Left colon (tissue), 2 donors: ENCODE results near the gene TCF19. TPM values are rescaled to one million over a fixed set of nuclear protein-coding genes. Genes with fewer than 3 reads are reported as not detected.

Experiments used
- ATAC-seq: fragments of 200-7000 bp; cut with Tn5 transposase; one replicate; pipeline ENCODE4 v1.9.1; 2020; ENCODE audit warnings: mild to moderate bottlenecking, moderate library complexity
- DNase-seq, 2 donors: peaks; one replicate each; pipeline ENCODE4 v3.0.0-alpha.2; 2020
- intact Hi-C, 2 donors: fragments of 100-400 bp; cut with DNase I in 1 of 2; cut with micrococcal nuclease in 1 of 2; formaldehyde crosslinking; loops; one replicate each; pipeline versions ENCODE4 v1.11.2 to v1.14.0; 2022; cut with DNase I, micrococcal nuclease
- total RNA-seq, 2 donors: library from RNA; stranded (reverse); fragmentation: NEBNext Ultra II Directional; extraction: Animal tissue kit (Norgen Biotek cat#: 25700); gene quantifications; one replicate each; pipeline ENCODE4 v1.2.1, GENCODE V29; 2021
- donor health status: DM: no; HTN: no; CAD: no.
- donor health status: DM: yes; HTN: yes; CAD: no.

TCF19 gene
- total RNA-seq, 2 donors from 2014 or later = 4.2 to 7.1 TPM

DNA sequence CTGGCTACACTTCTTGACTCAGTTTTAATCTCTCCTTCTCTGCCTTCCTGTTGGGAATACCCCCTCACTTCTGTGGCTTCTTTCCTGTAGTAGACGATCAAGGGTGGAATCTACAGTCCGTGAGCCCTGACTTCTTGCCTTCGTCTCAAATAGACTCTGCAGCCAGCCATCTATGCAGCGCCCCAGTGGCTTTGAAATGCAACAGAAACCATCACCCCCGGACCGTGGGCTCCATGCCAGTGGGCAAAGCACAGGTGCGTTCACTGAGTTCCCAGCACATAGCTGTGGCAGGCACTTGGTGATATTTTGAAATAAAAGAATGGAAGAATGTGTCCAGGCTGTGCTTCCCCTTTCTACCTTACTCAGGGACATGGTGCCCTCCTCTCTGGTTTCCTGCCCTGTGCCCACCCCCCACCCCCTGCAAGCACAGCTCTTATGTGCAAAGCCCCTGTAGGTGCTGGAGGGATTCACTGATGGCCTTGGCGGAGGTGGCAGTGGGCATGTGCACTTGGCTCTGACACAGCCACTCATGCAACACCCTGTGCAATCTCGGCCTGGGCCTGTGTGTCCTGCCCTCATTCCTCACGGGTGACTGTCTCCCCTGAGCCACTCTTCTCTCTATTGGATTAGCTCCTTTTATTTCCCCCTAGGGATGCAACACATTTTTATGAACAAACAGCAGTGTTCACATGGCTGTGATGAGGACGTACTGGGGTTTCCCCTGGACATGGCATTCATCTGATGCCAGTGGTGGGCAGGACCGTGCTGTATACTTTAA is 32.6 kb upstream of the TCF19 start:
- intact Hi-C loops = no loop called here
- no peak for DNase-seq
- no peak for ATAC-seq

DNA sequence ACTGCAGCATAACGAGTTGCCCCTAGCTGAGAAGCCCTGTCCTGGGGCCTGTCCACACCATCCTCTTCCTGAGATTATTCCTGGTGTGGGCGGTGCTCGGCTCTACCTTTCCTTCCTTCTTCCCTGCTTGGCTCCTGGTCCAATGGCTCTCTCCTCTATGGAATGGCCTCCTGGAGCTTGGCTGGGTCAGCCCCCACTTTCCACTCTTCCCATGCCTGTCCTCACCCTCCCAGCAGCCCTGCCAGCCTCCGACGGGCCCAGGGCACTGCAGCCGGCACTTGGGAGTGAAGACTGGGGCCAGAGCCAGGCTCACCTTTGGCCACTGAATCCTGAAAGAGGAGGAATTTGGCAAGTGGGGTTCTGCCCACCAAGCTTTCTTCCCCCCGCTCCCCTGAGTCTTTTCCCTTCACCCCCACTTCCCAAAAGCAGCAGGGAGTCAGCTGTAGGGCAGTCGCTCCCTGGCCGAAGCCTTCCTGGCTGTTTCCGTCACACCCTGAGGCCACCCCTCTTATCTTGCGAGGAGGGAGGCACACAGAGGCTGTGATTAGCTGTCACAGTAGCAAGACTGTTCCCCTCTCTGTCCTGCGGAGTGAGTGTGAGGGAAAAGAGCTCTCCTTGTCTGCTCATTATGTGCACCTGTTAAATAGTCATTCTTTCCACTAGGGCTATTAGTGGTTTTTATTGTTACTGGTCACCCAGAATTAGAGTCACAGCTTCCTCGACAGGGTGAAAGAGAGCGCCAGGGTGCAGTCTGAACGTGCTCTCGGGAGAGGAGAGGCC is 31.8 kb upstream of the TCF19 start:
- intact Hi-C loops = no loop called here
- ATAC-seq (peak; percentile 47), DNase-seq (no peak)

DNA sequence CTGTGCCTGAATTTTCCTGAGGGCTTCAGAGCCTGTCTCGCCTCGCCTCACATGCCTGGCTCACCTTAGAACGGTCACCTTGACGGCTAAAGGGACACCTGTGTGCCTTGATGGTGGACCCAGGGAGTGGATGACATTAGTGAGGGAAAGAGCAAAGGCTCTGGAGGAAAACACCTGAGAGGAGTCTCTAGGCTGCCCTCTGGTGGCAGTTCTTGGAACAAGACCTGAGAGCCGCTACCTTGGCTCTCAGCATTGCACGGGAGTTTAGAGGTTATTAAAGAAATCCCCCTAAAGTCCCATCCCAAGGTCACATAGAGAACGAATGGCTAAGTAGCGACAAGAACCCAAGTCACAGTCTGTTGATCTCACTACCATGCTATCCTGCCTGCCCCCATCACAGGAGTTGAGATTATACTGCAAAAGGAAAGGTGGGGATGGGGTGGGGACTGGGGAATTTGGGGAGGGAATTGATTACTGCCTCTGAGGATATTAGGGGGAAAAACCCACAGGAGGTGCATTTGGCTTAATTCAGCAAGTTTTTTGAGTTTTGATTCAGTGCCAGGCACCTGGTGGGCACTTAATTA is 30.2 kb upstream of the TCF19 start:
- intact Hi-C loops = no loop called here
- DNase-seq = peak; percentile 60 to 86
- peak; percentile 67 for ATAC-seq

DNA sequence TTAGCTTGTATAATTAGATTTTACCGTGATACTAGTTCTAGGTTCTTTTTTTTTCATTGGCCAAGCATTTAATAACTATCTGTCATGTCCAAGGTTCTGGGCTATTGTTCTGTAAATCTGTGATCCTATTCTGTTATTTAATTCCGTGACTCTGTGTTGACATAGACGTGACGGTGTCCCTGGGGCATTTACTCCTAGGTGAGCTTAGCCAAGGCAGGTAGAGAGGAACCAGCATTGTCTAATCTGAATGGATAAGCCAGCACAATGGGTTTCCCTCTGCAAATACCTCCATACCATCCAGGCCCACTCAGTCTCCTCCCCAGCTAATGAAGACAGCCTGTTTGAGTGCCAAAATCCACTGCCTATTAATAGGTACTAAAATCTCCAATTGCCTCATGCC is 29.3 kb upstream of the TCF19 start:
- no peak for ATAC-seq
- DNase-seq = no peak
- intact Hi-C loops = no loop called here

DNA sequence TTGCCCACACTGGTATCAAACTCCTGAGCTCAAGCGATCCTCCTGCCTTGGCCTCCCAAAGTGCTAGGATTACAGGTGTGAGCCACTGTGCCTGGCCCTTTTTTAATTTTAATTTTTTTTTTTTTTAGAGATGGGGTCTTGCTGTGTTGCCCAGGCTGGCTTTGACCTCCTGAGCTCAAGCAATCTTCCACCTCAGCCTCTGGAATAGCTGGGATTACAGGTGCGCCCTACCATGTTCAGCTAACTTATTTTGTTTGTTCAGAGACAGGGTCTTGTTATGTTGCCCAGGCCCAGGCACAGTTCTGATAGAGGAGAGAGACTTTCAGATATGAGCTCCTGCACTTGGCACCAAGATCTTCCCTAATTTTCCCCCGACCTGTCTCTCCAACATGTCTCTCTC is 27.6 kb upstream of the TCF19 start:
- no peak for ATAC-seq
- intact Hi-C loops = no loop called here
- no peak for DNase-seq

DNA sequence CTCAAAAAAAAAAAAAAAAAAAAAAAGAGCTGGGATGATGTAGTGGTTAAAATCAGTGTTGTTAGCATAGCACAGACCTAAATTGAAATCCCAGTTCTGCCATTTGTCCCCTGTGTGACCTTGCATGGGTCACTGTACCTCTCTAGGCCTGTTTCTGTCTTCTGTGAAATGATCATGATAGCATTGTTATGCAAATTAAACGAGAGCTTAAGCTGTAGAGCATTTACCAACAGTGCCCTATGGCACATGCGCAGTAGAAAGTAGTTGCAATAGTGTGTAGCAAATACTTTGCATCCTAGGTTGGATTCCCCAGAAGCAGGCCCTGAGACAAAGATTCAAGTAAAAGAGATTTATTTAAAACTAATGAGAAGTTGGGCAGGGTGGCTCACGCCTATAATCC is 26.8 kb upstream of the TCF19 start:
- intact Hi-C loops = no loop called here
- no peak for ATAC-seq

DNA sequence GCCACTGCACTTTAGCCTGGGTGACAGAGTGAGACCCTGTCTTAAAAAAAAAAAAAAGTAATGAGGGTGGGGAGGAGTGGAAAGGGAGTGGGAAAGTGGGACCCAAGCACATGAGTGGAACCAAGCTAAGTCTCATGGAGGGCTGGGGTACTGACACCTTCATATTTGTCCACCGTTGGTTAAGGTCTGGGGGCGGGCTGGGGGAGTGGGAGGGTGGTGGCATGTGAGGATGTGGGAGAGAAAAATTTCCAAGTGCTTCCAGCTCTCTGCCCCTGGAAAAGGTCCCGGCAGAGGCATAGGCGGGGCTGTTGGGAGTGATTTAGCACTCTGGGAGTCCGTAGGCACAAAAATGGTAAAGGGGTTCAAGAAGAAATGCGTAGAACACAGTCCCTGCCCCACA is 25.6 kb upstream of the TCF19 start:
- ATAC-seq (no peak), DNase-seq (no peak)
- intact Hi-C loops = no loop called here

More for the DNA sequence above, 26.8 kb upstream of the TCF19 start:
- DNase-seq = no peak

DNA sequence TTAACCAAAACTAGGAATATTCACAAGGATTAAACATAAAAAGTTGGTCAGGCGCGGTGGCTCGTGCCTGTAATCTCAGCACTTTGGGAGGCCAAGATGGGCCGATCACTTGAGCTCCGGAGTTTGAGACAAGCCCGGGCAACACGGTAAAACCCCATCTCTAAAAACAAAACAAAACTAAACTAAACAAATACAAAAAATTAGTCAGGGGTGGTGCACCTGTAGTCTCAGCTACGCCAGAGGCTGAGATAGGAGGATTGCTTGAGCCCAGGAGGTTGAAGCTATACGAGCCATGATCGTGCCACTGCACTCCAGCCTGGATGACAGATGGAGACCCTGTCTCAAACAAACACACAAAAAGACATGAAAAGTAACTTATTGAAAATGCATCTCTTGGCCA is 22.7 kb upstream of the TCF19 start:
- ATAC-seq (no peak), DNase-seq (no peak)
- intact Hi-C loops = loop anchor here (2.0 to 5.0 kb wide), 3 partner anchors 57 to 232 kb away; no protein-coding TSS in a partner anchor

DNA sequence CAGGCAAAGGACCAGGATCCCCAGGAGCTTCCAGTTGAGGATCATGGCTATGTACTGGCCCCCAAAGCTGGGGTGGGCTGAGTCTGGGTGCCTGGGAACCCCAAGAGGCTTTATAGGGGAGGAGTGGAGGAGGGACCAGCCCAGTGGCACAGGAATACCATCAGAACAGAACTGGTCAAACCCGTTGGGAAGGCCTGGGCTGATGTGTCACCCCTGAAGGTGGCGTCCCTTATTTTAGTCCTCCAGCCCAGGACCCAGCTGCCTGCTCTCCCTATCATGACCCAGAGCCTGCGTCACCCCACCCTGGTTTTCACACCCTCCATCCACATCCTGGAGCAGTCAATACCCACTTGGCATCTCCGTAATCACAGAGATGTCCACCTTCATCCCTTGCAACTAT is 19.4 kb upstream of the TCF19 start, which contains the start of gene PSORS1C2:
TSS of gene PSORS1C2 (minus strand) at position 85 of the 400 bp plus-strand sequence. CDS start at position 45, 40 bp downstream.
- ATAC-seq (no peak), DNase-seq (no peak)
- intact Hi-C loops = loop anchor here (5.0 kb wide), 2 partner anchors 53 to 228 kb away; no protein-coding TSS in a partner anchor

DNA sequence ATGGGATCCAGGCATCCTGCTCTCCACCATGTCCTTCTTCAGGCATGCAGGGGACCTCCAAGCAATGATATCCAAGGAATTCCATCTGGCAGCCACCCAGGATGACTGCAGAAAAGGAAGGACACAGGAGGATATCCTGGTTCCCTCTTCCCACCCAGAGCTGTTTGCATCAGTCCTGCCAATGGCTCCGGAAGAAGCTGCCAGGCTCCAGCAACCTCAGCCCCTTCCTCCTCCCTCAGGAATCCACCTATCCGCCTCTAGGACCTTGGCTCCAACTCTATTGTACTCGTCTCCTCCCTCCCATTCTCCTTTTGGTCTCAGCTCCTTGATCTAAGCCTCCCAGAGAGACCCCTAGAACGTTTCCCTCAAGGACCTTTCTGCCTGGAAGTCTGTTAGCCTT is 18.8 kb upstream of the TCF19 start:
- ATAC-seq (no peak), DNase-seq (no peak)
- intact Hi-C loops = loop anchor here (5.0 kb wide), 2 partner anchors 53 to 228 kb away; no protein-coding TSS in a partner anchor

DNA sequence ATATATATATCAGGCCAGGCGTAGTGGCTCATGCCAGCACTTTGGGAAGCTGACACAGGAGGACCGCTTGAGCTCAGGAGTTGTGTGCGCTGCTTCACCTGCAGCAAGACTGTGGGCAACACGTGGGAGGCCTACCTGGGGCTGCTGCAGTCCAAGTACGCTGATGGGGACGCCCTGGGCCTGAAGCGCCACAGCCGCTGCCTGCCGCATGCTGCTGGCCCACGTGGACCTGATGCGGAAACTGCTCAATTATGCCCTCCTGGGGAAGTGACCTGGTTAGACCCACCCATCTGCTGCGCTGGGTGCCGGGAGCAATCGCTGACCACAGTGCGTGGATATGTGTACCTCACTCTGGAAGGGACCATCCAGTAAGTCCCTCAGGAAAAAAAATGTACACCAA is 17.7 kb upstream of the TCF19 start:
- DNase-seq (no peak), ATAC-seq (no peak)
- intact Hi-C loops = no loop called here

DNA sequence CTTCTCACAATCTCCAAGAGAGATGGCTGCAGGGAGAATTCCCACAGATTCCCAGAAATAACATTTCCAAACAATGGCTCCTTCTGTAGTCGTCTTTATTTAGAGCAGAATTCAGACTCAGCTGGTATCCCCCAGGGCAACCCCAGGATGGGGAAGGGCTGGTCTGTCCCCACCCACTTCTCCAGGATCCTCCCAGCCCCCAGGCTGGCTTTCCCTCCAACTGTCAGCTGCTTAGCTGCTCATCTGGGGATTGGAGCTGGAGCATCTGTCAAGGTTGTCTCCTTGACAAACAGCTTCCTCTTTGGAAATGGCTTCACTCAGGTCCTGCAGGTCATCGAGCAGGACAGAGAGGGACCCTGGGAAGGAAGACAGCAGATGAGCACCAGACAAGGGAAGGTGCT is 16.0 kb upstream of the TCF19 start:
- intact Hi-C loops = no loop called here
- DNase-seq = no peak
- ATAC-seq = no peak

DNA sequence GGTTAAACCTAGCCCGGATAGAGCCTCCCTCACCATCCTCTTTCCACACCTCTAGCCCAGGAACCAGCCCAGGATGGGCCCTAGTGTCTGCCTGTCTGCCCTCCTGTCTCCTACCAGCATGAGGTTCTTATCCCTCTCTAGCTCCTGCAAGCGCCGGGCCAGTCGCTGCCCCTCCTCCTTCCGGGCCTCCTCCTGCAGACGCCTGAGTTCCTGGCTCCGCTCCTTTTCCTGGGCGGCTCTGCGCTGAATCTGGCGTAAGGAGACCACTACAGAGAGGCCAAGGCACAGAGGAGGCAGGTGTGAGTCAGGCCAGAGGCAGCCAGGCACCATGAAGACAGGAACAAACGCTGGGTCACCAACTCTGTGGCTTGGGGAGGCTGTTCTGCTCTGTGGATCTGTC is 15.2 kb upstream of the TCF19 start:
- ATAC-seq (no peak), DNase-seq (peak in 1 of 2 donors; percentile 48)
- intact Hi-C loops = no loop called here

DNA sequence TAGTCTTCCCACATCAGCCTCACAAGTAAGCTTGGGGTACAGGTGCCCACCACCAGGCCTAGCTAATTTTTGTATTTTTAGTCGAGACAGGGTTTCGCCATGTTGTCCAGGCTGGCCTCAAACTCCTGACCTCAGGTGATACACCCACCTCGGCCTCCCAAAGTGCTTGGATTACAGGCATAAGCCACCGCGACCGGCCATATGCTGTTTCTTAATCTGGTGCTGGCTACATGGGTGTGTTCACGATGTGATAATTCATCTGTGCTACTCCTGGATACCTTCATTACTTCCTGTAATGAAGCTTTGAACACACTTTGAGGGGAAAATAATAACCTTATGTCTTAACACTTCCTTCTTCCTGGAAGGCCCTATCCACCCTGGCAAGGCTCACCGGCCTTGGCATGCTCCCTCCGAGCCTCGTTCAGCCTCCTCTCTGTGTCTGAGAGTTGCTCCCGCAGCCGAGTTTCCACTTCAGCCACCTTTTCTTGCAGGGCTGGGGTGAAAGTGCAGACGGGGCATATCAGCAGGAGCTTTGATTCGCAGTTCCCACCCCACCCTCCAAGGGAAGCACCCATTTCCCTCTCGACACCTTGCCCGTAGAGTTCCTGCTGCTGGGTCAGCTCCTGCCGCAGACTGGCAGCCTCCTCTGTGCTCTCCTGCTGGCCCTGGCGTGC is 14.0 kb upstream of the TCF19 start:
- DNase-seq (peak; percentile 70 to 77), ATAC-seq (peak; percentile 85)
- intact Hi-C loops = no loop called here

DNA sequence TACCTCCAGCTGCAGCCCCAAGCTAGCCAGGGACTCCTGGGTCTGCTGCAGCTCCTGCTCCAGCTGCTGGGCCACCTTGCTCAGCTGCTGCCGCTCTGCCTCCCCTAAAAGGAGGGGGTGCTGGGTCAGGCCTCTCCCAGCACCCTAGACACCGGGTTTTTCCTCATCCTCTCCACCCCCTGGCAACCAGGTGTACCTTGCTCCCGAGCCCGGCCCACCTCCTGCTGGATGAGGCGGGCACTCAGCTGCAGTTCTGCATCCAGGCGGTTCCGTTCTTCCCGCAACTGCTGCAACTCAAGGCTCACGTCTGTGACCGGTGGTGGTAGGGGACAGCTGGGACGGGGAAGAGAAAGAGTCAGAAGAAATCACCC is 13.4 kb upstream of the TCF19 start:
- ATAC-seq (peak; percentile 82), DNase-seq (peak; percentile 73 to 82)
- intact Hi-C loops = no loop called here

DNA sequence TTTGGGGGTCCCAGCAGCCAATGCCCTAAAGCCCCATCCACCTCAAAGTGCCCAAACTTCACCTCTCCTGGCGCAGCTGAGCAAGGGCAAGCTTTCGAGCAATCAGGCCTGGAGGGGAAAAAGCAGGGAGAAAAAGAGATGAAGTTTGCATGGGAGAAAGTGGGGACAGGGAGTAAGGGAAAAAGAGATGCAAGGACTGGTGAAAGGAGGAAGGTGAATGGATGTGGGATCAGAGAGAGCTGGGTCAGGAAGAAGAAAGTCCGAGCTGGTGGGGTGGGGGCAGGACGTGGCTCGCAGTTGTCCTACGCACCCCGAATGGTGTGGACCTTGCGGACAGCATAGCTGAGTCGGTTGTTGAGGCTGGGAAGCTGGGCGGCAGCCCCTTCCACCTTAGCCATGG is 13.0 kb upstream of the TCF19 start:
- ATAC-seq = no peak
- intact Hi-C loops = no loop called here

DNA sequence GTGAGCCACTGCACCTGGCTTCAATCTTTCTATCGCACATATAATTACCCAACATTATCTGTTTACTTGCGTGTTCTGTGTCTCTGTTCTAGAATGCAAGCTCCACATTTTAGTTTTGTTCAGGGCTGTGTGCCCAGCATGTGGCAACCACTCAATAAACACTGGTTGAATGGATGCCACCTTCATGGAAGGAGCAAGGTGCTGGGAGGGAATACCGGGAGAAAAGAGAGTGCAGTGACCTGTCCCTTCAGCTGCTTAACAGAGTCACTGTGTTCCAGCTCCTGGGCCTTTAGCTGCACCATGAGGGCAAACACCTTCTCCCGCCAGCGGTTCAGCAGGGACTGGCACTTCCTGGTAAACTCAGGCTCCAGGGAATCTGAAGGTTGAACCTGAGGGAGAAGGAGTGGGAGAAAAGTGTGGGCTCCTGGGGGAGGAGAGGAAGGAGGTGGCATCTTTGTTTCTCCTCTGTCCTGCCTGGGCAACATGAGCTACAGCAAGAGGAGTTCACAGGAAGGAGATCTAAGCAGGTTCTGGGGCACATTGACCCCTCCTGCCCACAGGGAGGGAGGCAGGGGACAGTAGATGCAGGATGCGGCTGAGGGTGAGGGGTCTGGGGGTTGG is 8.5 kb upstream of the TCF19 start:
- ATAC-seq = no peak
- no peak for DNase-seq
- intact Hi-C loops = no loop called here

More for the DNA sequence above, 13.0 kb upstream of the TCF19 start:
- no peak for DNase-seq

DNA sequence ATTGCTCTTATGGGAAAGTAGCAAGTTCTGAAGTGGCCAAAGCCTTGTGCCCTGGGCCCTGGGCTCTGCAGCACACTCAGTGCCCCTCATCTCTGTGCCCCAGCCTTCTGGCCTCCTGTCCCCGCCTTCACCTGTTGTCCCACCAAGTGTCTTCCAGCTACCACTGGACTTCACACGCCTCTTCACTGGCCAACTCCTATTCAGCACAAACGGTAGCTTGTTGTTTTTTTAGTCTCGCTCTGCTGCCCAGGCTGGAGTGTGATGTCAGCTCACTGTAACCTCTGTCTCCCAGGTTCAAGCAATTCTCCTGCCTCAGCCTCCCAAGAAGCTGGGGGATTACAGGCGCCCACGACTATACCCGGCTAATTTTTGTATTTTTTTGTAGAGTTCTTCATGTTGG is 5.6 kb upstream of the TCF19 start:
- DNase-seq = no peak
- intact Hi-C loops = no loop called here
- ATAC-seq = no peak

DNA sequence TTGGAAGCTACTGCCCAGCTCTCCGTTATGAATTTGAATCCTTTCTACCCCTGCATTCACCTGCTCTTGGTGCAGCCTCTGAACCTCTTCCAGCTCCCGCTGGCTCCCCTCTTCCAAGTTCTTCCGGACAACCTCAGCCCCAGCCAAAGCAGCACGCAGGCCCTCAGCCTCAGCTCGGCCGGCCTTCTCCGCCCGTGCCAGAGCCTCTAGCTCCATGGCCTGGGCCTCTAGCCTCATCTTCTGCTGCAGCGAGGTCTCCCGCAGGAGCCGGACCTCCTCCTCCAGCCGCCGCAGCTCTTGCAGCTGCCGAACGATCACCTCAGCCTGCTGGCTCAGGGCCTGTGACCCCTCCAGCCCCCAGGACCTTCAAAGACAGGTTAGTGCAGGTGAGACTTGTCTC is 4.0 kb upstream of the TCF19 start:
- no peak for ATAC-seq
- no peak for DNase-seq
- intact Hi-C loops = no loop called here
